Spleen (tissue), 11 donors: ENCODE data around the gene GJC1. TPM values are rescaled to one million over a fixed set of nuclear protein-coding genes. Genes with fewer than 3 reads are reported as not detected.

Experiments
- DNase-seq: peaks from one replicate; pipeline ENCODE4 v3.0.0-alpha.2; 2020
- H3K27ac ChIP-seq, 8 donors: fragments of 200-600 bp; sonication (generic) in 7 of 8; 1 replicate in 4 of 8; 2 replicates in 4 of 8; pipeline versions ENCODE4 v1.5.0 to v1.8.0; 2016 to 2021; ENCODE audit warnings: inconsistent platforms in 4 of 8, mild to moderate bottlenecking in 4 of 8, moderate library complexity in 1 of 8
- H3K27me3 ChIP-seq, 7 donors: fragments of 200-600 bp; sonication (generic) in 6 of 7; replicated peaks in 1 of 7; 1 replicate in 4 of 7; 2 replicates in 3 of 7; pipeline versions ENCODE4 v1.5.0 to v1.8.0; 2016 to 2021; ENCODE audit warnings: inconsistent platforms in 3 of 7, mild to moderate bottlenecking in 1 of 7
- H3K36me3 ChIP-seq, 6 donors: fragments of 200-600 bp; sonication (generic) in 5 of 6; 1 replicate in 4 of 6; 2 replicates in 2 of 6; pipeline versions ENCODE4 v1.5.0 to v1.8.0; 2016 to 2021; ENCODE audit warnings: inconsistent platforms in 2 of 6
- H3K4me1 ChIP-seq, 6 donors: fragments of 200-600 bp; sonication (generic) in 5 of 6; 1 replicate in 3 of 6; 2 replicates in 3 of 6; pipeline versions ENCODE4 v1.5.0 to v1.8.0; 2016 to 2021; ENCODE audit warnings: inconsistent platforms in 3 of 6
- H3K4me3 ChIP-seq, 8 donors: fragments of 200-600 bp; sonication (generic) in 7 of 8; 1 replicate in 4 of 8; 2 replicates in 4 of 8; pipeline versions ENCODE4 v1.5.0 to v1.8.0; 2016 to 2021; ENCODE audit warnings: inconsistent platforms in 4 of 8, mild to moderate bottlenecking in 4 of 8, moderate library complexity in 2 of 8
- H3K9me3 ChIP-seq, 8 donors: fragments of 200-600 bp; sonication (generic) in 7 of 8; 1 replicate in 4 of 8; 2 replicates in 4 of 8; pipeline versions ENCODE4 v1.5.0 to v1.8.0; 2016 to 2021; ENCODE audit warnings: inconsistent platforms in 4 of 8
- CTCF ChIP-seq, 11 experiments: fragments of 200-600 bp in 7 of 11; fragments of 450-650 bp in 4 of 11; sonication (generic) in 4 of 11; IDR thresholded peaks in 8 of 11; conservative IDR thresholded peaks in 3 of 11; 1 replicate in 7 of 11; 2 replicates in 4 of 11; pipeline versions ENCODE4 v1.4.0 to v1.8.0; 2016 to 2021; ENCODE audit warnings: antibody characterized with exemption in 11 of 11, inconsistent platforms in 4 of 11, mild to moderate bottlenecking in 1 of 11
- POLR2A ChIP-seq, 3 donors: fragments of 450-650 bp; IDR thresholded peaks; one replicate each; pipeline ENCODE4 v1.5.1; 2017; ENCODE audit warnings: antibody characterized with exemption in 3 of 3, mild to moderate bottlenecking in 1 of 3
- POLR2AphosphoS5 ChIP-seq, 3 donors: sonication (generic); formaldehyde crosslinking; IDR thresholded peaks; one replicate each; pipeline ENCODE4 v1.5.1; 2017; ENCODE audit warnings: antibody characterized with exemption in 3 of 3
- WGBS, 5 donors: extraction: QIAGEN DNeasy Blood & Tissue Kit in 3 of 5; methylation state at CpG; one replicate each; pipeline versions ENCODE4 v1.1.5 to v1.1.7; 2013 to 2018; 5-methylcytosine and 5-hydroxymethylcytosine counted together
- intact Hi-C: fragments of 100-400 bp; cut with DNase I; formaldehyde crosslinking; loops from one replicate; pipeline ENCODE4 v1.15.0; 2023; ENCODE audit warnings: low total_unique reads
- polyA plus RNA-seq, 3 donors: library from polyadenylated mRNA; stranded (reverse); fragments of 200-250 nt; gene quantifications; one replicate each; pipeline ENCODE4 v1.2.1, GENCODE V29; 2013
- total RNA-seq, 7 donors: library from RNA; depleted of rRNA in 3 of 7; stranded (reverse); fragments of >200 nt in 3 of 7; fragmentation: NEBNext Ultra II Directional in 4 of 7; extraction: Animal tissue kit (Norgen Biotek cat#: 25700) in 4 of 7; gene quantifications; one replicate each; pipeline versions ENCODE4 v1.1.0 to v1.2.1, GENCODE V29; 2016 to 2021
- donor health status: healthy with polysubstance abuse.
- donor health status: DM: no; HTN: no; CAD: no; lungs with moderate emphysema.
- donor health status: DM: no; HTN: no; CAD: no.
- donor health status: Bipolar disorder and iron deficiency.
- donor health status: healthy.
- donor health status: DM: no; HTN: no; CAD: no.
- donor health status: DM: yes; HTN: yes; CAD: no.

Gene GJC1
- total and polyA plus RNA-seq, 10 donors: 0.41 to 1.8 (median 0.83) TPM

GRCh38 chr17:44865931-44866330, 35.8 kb upstream of the GJC1 start:
- DNase-seq: no peak
- 87 to 93% (median 91%) methylated on average over 6 of the region's 6 CpGs for WGBS, 5 donors
- H3K36me3 ChIP-seq: peaks cover 0 to 100% (median 95%) of the 10 kb centered on the region in 6 donors

GRCh38 chr17:44865231-44865660, 35.2 kb upstream of the GJC1 start:
- intact Hi-C loops: loop anchor here (5.0 kb wide), 1 partner anchor 88 kb away; no protein-coding TSS in a partner anchor
- H3K27me3 ChIP-seq: no peaks in the 10 kb centered on the region
- no peaks in the 10 kb centered on the region for H3K9me3 ChIP-seq
- H3K4me1 ChIP-seq: peaks cover 0 to 18% (median 1%) of the 10 kb centered on the region in 6 donors
- no peak overlapping the region for H3K27ac ChIP-seq
- no peak overlapping the region for H3K4me3 ChIP-seq
- DNase-seq: peak; percentile 77
- peak; percentile 74 to 91 (median 84) for TF ChIP-seq CTCF (IDR thresholded peaks at IDR 0.05 in 8 of 11, conservative IDR thresholded peaks at IDR 0.05 in 3 of 11)
- TF ChIP-seq POLR2A (IDR thresholded peaks at IDR 0.05): no peak
- H3K36me3 ChIP-seq: peaks cover 0 to 100% (median 93%) of the 10 kb centered on the region in 6 donors
- 73 to 86% (median 74%) methylated on average over 1 of the region's 1 CpG for WGBS, 5 donors

More at GRCh38 chr17:44865931-44866330, 35.8 kb upstream of the GJC1 start:
- intact Hi-C loops: loop anchor here (5.0 kb wide), 1 partner anchor 89 kb away; no protein-coding TSS in a partner anchor
- Histone ChIP-seq H3K9me3 (no peaks in the 10 kb centered on the region), H3K4me3 (no peak overlapping the region), H3K4me1 (peaks cover 0 to 18% (median 1%) of the 10 kb centered on the region in 6 donors), H3K27me3 (no peaks in the 10 kb centered on the region), H3K27ac (no peak overlapping the region)
- no peak for TF ChIP-seq CTCF (IDR thresholded peaks at IDR 0.05 in 8 of 11, conservative IDR thresholded peaks at IDR 0.05 in 3 of 11)
- no peak for TF ChIP-seq POLR2AphosphoS5 (IDR thresholded peaks at IDR 0.05)
- TF ChIP-seq POLR2A (IDR thresholded peaks at IDR 0.05): no peak

- 72 to 84% (median 80%) methylated on average over 10 of the region's 10 CpGs for WGBS, 5 donors
- H3K4me1 ChIP-seq: peaks cover 0 to 18% (median 1%) of the 10 kb centered on the region in 6 donors
- no peak overlapping the region for H3K4me3 ChIP-seq
- H3K27ac ChIP-seq: no peak overlapping the region
- TF ChIP-seq CTCF (IDR thresholded peaks at IDR 0.05 in 8 of 11, conservative IDR thresholded peaks at IDR 0.05 in 3 of 11): no peak
- TF ChIP-seq POLR2AphosphoS5 (IDR thresholded peaks at IDR 0.05): no peak
- TF ChIP-seq POLR2A (IDR thresholded peaks at IDR 0.05): no peak
- H3K27me3 ChIP-seq: no peaks in the 10 kb centered on the region
- no peaks in the 10 kb centered on the region for H3K9me3 ChIP-seq
- intact Hi-C loops: loop anchor here (5.0 kb wide), 1 partner anchor 88 kb away; no protein-coding TSS in a partner anchor
- no peak for DNase-seq
- H3K36me3 ChIP-seq: peaks cover 0 to 100% (median 93%) of the 10 kb centered on the region in 6 donors
These were observed 34.7 kb upstream of the GJC1 start for GRCh38 chr17:44864831-44865230.

GRCh38 chr17:44863061-44863918, 33.2 kb upstream of the GJC1 start:
- 79 to 88% (median 79%) methylated on average over 12 of the region's 12 CpGs for WGBS, 5 donors
- TF ChIP-seq POLR2AphosphoS5 (IDR thresholded peaks at IDR 0.05) (peak in 2 of 3 donors; percentile 9 to 41), CTCF (IDR thresholded peaks at IDR 0.05 in 8 of 11, conservative IDR thresholded peaks at IDR 0.05 in 3 of 11) (no peak)
- intact Hi-C loops: no loop called here
- DNase-seq: no peak
- no peaks in the 10 kb centered on the region for H3K27me3 ChIP-seq
- peaks cover 0 to 18% (median 1%) of the 10 kb centered on the region in 6 donors for H3K4me1 ChIP-seq
- no peak overlapping the region for H3K4me3 ChIP-seq
- H3K27ac ChIP-seq: peak overlapping the region in 7 of 8 donors; percentile 26 to 71 (median 60)
- peaks cover 3 to 100% (median 93%) of the 10 kb centered on the region in 6 donors for H3K36me3 ChIP-seq
- no peaks in the 10 kb centered on the region for H3K9me3 ChIP-seq
